Measurements from ENCODE around the gene NHEJ1.

The NHEJ1 gene

DNA sequence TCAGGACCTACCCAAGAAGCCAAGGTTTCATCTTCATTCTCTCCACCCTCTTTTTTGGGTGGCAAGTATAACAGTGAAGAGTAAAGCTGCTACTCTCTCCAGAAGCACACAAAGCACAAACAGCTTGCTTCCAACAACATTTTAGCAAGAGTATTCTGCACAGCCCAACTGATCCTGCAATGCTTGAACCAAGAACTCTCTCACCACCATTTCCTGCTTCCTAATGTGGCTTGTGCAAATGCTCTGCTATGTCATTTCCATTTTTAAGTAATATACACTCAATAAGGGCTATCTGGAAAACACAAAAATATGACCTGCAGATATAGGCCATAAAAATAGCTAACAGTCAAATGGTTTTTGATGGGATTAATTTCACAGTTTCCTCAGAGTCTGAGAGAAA, 75.8 kb downstream of the NHEJ1 start:
- DNase-seq = no peak

DNA sequence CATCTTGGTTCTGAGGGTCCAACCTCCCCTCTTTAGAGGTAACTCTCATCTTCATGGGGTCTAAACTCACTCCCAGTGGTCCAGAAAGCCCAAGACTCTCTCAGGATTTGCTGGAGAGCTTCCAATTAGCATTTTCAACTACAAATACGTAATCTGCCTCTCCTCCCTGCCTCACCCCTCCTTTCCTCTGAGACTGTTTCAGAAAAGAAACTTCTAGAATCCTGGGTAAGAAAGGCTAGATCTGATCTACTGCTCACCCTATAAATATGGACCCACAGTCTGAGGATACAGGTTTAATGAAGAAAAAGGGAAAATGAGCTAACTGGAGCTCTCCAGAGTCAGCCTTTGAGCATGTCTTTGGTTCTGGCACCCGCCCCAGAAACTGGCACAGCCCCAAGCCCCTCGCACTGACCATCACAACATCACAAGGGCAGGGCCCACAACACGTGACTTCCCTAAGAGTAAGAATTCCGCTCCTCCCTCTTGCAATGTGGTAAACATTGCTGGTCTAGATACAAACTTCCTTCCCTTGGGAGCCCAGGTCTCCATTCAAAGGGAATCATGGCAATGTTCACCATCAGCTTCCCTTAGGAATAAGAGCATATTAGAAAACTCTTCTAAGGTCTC, 78.2 kb downstream of the NHEJ1 start:
- DNase-seq = no peak

DNA sequence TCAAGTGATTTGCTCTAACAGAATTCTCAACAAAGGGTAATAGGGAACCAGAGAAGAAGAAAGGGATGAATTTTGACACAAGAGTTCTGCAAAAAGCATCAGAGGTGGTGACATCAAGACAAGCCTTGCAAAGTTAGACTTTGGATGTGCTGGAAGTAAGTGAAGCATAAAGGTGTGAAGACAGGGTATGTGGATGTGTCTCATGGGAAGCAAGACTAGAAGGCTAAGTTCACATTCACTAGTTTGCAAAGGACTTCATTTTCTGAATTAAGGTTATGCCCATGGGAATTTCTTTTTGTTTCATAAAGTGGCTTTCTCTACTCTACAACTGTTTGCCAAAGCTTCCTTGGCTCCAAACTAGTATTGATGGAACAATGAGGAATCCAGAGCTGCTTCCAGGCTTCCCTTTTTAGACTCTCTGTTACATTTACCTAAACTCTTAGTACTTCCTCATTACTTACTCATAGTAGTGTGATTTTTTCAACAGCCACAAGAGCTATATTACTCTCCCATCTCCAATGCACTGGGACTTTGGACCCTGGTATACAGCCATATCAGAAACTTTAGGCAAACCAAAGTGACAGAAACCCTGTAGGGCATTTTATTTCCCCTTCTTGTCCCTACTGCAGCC, 78.8 kb downstream of the NHEJ1 start:
- no peak for DNase-seq

DNA sequence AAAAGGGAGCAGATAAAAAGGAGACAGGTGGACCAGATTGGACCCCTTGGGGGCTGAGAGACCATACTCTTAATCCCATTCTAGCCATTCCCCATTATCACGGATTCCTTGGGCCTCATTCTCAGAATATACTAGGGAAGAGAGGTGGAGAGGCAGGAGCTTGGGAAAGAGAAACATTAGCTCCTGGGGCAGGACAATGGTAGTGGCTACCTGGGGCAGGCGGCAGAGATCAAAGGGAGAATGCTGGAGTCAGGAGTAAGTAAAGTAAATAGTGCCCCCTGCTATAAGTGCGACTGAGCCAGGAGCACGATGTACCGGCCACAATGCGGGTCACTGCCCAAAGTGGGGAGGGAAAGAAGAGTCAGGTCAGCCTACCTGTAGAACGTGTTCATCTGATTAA, 79.5 kb downstream of the NHEJ1 start:
- no peak for DNase-seq

DNA sequence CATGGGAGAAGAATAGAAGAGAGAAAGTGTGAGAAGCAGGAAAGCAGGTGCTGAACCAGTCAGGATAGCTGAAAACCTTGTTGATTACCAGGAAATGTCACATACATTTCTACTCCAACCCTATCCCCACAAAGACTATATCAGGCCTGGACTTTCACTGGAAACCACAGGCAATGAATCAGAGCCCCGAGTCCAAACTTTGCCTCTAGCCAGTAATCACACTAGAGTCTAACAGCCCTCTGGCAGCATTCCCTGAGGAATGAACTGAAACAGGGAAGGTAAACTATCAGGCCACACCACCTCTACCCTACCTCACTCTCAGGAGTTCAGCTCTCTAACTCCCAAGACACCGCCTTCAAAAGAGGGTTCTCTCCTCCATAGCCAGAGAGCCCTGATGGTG, 81.2 kb downstream of the NHEJ1 start:
- no peak for DNase-seq

DNA sequence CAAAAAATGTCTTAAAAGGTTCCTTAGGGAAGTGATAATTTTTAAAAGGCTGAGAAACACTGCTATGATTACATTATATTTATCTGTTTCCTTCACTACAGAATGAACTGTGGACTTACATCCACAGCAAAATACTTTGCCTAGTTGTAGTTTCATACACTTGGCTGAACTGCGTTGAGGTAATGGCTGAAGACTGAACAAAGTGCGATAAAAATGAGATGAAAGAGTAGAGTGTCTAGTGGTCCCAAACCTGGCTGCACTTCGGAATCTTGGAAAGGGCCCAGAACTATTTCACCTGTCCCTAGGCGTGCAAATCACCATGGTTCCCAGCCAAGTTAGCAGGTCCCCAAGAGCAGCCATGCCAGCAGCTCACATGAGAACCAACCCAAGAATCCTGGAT, 81.7 kb downstream of the NHEJ1 start:
- DNase-seq = no peak

DNA sequence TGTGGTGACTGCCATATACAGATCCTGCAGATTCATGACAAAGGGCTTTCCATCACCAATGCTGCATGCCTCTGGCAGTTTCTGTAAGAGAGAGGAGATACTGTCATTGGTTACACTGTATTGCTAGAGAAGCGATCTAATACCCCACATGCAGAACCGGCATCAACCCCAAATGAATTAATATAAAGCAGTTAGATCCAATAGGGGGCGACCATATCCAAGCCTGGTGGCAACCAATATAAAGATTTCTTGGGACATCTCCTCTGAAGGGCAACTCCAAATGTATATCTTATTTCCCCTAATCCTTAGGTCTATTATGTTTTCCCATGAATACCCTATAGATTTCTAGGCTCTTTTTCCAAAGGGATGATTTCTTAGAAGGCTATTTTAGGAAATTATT, 82.5 kb downstream of the NHEJ1 start:
- DNase-seq = no peak

DNA sequence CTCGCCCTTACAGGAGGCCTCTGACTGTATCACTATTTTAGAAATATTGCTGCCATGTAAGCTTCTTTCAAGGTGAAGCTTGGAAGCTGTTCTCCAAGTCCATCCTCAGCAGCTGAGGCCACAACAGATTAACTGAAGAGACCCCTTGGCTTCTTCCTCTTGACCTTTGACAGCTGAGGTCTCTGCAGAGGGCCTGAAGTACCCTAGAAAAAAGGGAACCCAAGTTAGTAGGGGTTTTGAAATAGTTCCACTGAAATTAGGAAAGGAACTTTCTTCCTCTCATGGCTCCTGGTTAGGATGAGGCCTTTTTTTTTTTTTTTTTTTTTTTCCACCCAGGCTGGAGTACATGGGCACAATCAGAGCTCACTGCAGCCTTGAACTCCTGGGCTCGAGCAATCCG, 84.4 kb downstream of the NHEJ1 start:
- no peak for DNase-seq

DNA sequence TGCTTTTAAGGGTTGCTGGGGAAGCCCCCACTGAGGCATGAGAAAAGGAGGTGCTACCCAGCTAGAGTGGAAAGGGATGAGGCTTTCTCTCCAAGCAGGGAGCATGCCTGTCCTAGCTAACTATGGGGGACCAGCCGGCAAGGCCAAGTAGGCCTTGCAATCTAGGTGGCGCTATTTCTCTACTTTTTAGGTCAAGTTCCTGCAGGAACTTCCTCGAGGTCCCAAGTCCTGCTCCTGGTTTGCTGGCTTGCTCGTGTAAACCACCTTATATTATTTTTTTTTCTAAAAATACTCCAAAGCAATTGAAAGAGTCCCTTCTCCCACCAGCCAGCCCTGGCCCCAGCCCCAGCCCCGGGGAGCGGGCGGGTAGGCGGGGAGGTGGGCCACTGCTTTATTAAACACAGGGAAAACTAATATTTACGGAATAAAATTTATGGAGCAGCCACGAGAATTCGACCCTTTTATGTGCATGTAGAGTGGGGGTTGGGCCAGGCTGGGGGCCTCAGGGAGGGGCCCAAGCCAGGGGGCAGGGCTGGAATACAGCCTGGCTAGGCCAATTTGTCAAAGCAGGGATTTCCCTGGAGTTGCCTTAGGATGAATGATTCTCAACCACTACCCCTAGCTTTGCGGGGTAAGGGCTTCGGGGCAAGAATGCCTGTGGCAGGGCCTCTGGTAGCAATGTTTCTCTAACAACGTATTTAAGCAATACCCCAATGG, 87.0 kb downstream of the NHEJ1 start:
- peak; percentile 40 for DNase-seq

DNA sequence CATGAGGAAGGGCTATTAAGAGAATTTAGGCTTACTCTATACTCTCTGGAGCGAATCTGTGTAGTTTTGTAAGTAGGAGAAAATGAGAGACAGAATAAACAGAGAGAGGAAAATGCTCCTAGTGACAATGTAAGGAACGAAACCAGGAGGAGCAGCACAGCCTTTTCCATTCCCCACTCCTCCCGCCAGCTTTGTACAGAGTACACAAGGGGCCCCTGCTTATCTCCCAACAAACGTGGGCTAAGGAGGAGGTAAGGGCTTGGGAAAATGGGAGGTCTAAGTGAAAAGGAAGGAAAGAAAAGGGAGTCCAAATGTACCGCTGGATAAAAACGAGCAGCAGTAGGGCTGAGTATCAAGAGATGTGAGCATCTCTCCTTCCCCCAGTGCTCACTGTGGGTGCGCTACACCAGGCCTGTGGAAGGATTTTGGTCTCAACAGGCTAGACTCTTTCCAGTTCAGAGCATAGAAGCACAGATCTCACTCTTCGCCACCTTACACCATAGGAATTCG, 87.8 kb downstream of the NHEJ1 start:
- DNase-seq = no peak

DNA sequence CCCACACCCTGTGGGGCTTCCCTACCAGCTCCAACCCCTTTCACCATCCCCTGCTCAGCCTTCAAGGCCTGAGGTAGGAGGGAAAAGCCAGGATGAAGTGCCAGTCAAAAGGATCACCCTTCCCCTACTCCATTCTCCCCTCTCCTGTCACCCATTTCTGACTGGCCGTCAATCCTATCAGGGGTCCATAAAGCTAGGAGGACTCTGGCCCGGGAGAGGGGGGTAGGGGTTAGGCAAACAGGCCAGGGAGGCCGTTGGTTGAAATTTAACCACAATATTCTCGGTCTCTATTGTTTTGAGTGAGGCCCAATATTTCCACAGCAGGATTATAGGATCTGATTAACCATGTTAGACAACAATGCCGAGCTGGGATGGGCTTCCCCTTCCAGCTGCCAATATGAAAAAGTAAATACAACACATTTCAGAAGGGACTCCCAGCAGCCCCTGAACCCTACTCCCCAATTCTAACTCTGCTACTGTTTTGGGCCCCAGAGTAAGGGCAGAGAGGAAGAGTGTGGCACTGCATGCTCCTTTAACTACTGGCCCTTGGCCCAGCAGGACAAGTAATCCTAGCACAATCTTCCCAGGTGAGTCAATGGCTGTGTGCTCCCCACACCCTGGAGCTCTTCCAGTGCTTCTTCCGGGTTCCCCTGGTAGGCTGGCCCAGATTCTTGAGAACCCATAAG, 89.3 kb downstream of the NHEJ1 start:
- DNase-seq = no peak

DNA sequence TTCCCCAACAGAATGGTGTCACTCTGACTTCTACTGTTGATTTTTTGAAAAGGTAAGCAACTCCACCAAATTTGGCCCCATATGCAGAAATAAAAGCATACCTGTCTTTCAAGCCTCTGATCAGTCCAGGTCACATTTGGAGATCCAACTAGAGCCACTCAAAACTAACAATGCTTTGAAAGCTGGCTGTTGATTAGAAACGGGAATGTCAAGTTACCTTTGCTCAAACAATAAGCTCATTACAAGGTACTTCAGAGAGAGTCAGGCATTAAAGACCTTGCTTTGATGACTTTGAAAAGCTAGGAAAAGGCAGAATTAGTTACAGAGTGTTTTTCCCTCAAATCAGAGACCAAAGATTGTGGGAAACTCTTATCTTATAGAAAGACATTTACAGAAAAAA, 95.1 kb downstream of the NHEJ1 start:
- no peak for DNase-seq

DNA sequence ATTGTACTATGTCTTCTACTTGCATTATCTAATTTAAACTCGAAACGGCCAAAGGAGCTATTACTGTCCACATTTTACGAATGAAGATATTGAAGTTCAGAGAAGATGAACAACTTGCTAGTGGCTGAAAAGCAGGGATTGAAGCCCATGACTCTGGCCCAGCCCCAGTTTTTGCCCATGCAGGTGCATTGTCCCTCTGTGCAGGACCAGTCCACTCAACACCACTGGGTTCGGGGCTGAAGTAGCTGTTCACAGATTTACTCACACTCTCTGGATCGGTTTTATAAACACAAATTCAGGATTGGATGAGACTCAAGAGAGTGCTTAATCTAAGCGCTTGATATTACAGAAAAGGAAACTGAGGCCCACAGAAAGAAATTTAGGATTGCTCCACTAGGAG, 98.5 kb downstream of the NHEJ1 start:
- DNase-seq = no peak

DNA sequence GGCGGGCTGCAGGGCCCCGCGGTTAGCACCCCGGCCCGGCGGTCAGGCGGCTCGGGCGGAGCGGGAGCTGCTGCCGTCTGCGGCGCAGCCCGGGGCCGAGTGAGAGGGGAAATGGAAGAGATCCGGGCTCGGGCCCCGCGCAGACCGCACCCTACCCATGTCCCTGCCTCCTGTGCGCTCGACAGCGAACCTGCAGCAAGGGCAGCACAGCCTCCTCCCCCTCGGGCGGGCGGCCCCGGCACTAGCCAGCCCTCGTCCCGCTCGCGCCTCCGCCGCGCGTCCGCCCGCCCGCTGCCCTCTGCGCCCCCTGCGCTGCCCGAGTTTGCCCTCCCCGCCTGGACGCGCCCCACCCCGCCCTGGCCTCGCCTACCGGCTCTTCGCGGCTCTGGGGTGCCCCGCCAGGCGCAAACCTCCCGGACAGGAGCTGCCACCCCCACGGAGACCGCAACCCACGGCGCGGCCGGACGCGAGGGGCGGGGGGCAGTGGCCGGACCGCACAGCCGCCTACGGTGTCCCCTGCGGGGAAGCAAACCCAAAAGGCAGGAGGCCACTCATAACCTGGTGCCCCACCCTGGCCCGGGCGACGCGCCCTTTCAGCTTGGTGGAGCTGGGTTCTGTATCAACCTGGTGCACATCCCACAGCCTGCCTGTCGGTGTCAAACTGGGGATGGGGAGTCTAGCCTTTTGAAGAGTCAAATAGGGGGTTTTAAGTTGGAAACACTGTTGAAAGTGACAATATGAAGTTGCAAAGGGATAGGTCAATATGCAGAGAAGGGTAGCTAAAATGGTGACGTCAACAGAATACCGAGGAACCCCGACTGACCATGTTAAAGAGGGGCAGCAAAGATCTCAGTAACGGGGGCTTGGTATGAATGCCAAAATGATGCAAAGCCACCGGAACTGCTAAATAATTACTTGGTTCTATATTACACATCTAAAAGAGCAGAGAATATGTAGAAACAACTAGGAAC, 99.5 kb downstream of the NHEJ1 start, which contains the start of gene IHH:
Gene IHH (minus strand): TSS at position 101 of the 971 bp plus-strand sequence. CDS start 454 bp downstream, outside the sequence.
- no peak for DNase-seq

DNA sequence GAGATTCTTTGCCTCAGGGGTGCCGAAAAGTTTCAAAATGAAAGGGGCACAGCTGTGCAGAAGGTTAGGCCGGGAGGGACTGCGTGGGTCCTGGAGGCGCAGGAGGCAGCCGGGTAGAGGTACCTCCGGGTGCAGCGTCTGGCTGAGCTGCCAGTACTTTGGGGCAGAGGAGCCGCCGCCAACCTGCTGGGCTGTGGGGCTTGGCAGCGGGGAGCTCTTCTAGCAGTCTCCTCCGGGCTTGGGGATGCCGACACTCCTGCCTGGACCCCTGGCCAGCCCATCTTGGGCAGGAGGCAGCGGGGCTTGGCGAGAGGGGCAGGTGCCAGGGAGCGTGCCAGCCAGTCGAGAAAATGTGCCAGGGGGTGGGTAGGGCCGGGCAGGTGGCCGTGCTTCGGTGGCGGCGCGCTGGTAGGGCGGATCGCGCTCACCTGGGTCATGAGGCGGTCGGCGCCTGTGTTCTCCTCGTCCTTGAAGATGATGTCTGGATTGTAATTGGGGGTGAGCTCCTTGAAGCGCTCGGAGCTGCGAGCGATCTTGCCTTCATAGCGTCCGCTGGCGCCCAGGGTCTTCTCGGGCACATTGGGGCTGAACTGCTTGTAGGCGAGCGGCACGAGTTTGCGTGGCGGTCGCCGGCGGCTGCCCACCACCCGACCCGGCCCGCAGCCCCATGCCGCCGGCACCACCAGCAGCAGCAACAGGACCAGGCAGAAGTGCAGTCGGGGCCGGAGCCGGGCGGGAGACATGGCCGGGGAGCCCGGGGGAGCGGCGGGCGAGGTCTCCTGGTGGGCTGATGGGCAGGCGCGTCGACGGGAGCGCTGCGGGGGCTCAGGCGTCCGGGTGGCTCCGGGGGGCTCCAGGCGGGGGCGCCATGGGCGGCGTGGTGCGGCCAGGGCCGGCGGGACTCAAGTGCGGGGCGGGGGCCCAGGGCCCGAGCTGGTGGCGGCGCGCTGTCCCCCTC, 100.6 kb downstream of the NHEJ1 start:
- no peak for DNase-seq

DNA sequence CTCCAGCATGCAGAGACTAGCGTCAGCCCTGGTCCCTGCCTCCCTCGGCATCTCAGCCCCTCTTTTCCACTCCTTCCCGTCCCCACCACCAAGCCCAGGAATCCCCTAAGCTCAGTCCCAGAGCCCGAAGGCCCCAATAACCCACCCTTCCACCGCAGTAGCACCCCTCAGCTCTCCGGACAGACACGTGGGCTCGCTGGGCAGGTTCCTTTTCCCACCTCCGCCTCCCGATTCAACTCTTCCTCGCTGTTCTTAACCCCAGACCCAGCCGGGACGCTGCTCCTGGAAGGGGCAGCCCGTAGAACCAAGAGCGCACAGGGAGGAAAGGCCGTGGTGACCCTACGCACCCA, 101.3 kb downstream of the NHEJ1 start:
- DNase-seq = no peak

DNA sequence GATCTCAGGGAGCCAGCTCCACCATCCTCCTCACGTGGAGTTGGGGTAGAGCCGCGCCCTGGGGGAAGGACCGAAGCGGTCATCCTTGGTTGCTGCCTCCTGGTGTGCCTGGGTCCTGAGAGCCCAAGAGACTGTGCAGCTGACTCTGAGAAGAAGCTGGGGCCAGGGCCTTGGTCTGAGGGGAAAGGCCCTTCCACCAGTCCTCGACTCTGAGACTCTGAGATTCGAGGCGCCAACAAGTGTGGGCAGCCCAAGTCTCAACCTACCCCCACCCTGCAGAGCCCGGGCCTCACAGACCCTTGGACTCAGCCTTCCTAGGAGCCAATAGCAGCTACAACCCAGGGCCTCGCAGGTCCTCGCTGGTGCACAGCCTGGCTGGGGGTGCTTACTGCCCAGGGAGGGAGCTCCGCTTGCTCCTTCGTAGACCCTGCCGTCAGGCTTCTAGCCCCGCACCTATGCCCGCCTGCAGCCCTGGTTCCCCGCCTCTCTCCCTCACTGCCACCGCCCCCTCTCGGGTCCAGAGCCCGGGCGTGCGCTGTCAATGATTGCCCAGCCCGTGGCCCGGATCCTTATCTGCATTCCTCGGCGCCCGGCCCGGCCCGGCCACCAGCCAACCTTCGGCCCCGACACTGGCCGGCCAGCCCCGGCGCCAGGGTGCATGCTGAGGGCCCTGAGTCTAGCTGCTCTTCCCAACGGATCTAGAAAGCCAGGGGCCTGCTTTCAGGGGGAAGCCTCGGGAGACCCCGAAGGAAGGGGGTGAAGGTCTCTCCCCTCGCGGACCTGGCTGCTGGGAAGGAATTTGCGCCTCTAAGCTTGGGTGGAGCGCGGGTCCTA, 101.9 kb downstream of the NHEJ1 start:
- no peak for DNase-seq

DNA sequence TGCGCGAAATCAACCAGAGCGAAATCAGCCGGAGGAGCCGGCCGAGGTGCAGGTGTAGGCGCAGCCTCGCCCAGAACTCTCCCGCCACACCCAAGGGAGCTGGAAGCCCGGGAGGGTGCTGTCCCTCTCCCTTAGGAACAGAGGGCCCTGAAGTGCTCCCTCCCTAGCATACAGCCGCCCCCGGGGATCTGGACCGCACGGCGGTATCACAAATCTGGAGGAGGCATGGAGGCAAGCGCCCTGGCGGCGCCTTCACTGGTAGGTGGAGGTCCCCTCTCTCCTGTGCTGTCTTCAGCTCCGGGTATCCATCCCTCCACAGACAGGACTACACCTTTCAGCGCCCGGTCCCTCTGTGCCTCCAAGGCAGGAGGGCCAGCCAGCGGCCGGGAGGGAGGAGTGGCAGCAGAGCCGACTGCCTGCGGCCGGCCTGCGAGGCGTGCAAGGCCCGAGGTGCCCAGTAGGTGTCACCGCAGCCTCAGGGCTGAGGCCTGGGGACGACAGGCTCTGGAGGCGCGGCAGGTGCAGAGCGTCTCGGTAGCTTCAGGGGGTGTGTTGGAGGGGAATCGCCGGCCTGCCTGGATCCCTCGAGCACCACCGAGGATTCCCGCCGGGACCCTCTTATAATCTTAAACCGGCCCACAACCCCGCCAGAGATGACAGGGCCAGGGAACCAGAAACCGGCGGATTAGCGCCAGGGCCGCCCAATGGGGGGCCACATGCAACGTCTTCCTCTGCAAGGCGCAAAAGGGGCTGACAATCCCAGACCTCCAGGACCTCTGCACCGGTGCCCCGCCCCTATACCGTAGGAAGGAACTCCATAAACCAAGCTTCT, 102.7 kb downstream of the NHEJ1 start:
- peak; percentile 53 for DNase-seq

Measured in fibroblast of skin of back (primary cell).